CD14-positive monocyte (primary cell): ENCODE data around the gene MYO7A. TPM values are rescaled to one million over a fixed set of nuclear protein-coding genes. Genes with fewer than 3 reads are reported as not detected.
A peak's percentile ranks its signal among the peaks of the same experiment; 100 is the strongest.

ENCODE experiments used
- DNase-seq, 3 donors: peaks; one replicate each; pipeline ENCODE4 v3.0.0-alpha.2; 2011 to 2022
- H2AFZ ChIP-seq: 2 replicates; pipeline ENCODE4 v1.6.0; 2012; ENCODE audit warnings: mild to moderate bottlenecking, low read depth, low read length, inconsistent platforms; ENCODE audit not compliant: insufficient read depth, poor library complexity, severe bottlenecking
- H3K27ac ChIP-seq, 2 donors: 1 replicate in 1 of 2; 2 replicates in 1 of 2; pipeline ENCODE4 v1.5.1; 2012 to 2013; ENCODE audit warnings: low read length in 2 of 2, control low read depth in 1 of 2, inconsistent platforms in 1 of 2, low read depth in 1 of 2, mild to moderate bottlenecking in 1 of 2
- H3K27me3 ChIP-seq, 2 donors: one replicate each; pipeline versions ENCODE4 v1.6.0 to v1.6.1; 2011 to 2013; ENCODE audit warnings: low read length in 2 of 2; ENCODE audit not compliant: control insufficient read depth in 2 of 2, insufficient read depth in 2 of 2
- H3K36me3 ChIP-seq, 2 donors: replicated peaks in 1 of 2; 1 replicate in 1 of 2; 2 replicates in 1 of 2; pipeline versions ENCODE4 v1.5.1 to v1.6.1; 2012 to 2013; ENCODE audit warnings: low read length in 2 of 2, control low read depth in 1 of 2, inconsistent platforms in 1 of 2, mild to moderate bottlenecking in 1 of 2; ENCODE audit not compliant: insufficient read depth in 2 of 2, control insufficient read depth in 1 of 2
- H3K4me1 ChIP-seq, 2 donors: 1 replicate in 1 of 2; 2 replicates in 1 of 2; pipeline versions ENCODE4 v1.5.1 to v1.6.1; 2012 to 2013; ENCODE audit warnings: low read length in 2 of 2, control low read depth in 1 of 2, inconsistent platforms in 1 of 2, mild to moderate bottlenecking in 1 of 2, moderate library complexity in 1 of 2; ENCODE audit not compliant: insufficient read depth in 2 of 2, control insufficient read depth in 1 of 2
- H3K4me2 ChIP-seq: replicated peaks from 2 replicates; pipeline ENCODE3; 2012; ENCODE audit warnings: low read length, moderate library complexity, mild to moderate bottlenecking; ENCODE audit not compliant: poor library complexity, severe bottlenecking; ENCODE audit errors: extremely low read depth
- H3K4me3 ChIP-seq, 3 experiments: fragments of 200-600 bp in 1 of 3; sonication (generic) in 1 of 3; replicated peaks in 1 of 3; 1 replicate in 2 of 3; 2 replicates in 1 of 3; pipeline ENCODE4 v1.5.1; 2011 to 2013; ENCODE audit warnings: low read length in 3 of 3, mild to moderate bottlenecking in 3 of 3, control low read depth in 2 of 3, low read depth in 2 of 3, inconsistent platforms in 1 of 3, moderate library complexity in 1 of 3
- H3K79me2 ChIP-seq: 2 replicates; pipeline ENCODE4 v1.6.0; 2012; ENCODE audit warnings: mild to moderate bottlenecking, control low read depth, inconsistent platforms, low read length, moderate library complexity; ENCODE audit not compliant: insufficient read depth
- H3K9ac ChIP-seq: 2 replicates; pipeline ENCODE4 v1.6.0; 2017; ENCODE audit warnings: low read length, mild to moderate bottlenecking; ENCODE audit not compliant: insufficient read depth, poor library complexity, severe bottlenecking
- H3K9me3 ChIP-seq, 2 donors: replicated peaks in 1 of 2; 1 replicate in 1 of 2; 2 replicates in 1 of 2; pipeline versions ENCODE4 v1.5.1 to v1.6.1; 2012 to 2013; ENCODE audit warnings: low read length in 2 of 2, control low read depth in 1 of 2; ENCODE audit not compliant: control insufficient read depth in 1 of 2, insufficient read depth in 1 of 2
- H4K20me1 ChIP-seq: 2 replicates; pipeline ENCODE4 v1.6.0; 2012; ENCODE audit warnings: mild to moderate bottlenecking, low read length, control low read depth, moderate library complexity; ENCODE audit not compliant: insufficient read depth
- H3K27ac Mint-ChIP-seq, 7 donors: one replicate each; pipeline ENCODE4 v1.8.0; 2020; ENCODE audit warnings: mild to moderate bottlenecking in 7 of 7, mixed read lengths in 7 of 7, moderate library complexity in 6 of 7, inconsistent platforms in 2 of 7
- H3K27me3 Mint-ChIP-seq, 3 donors: one replicate each; pipeline ENCODE4 v1.8.0; 2021 to 2022; ENCODE audit warnings: low read depth in 3 of 3, mild to moderate bottlenecking in 3 of 3, mixed read lengths in 3 of 3, moderate library complexity in 3 of 3, inconsistent platforms in 1 of 3
- H3K36me3 Mint-ChIP-seq, 2 donors: one replicate each; pipeline ENCODE4 v1.8.0; 2020; ENCODE audit warnings: mixed read lengths in 2 of 2, inconsistent platforms in 1 of 2, mild to moderate bottlenecking in 1 of 2
- H3K4me1 Mint-ChIP-seq: one replicate; pipeline ENCODE4 v1.8.0; 2020; ENCODE audit warnings: mild to moderate bottlenecking, mixed read lengths
- H3K4me3 Mint-ChIP-seq, 2 donors: one replicate each; pipeline ENCODE4 v1.8.0; 2020; ENCODE audit warnings: mild to moderate bottlenecking in 2 of 2, mixed read lengths in 2 of 2, moderate library complexity in 1 of 2
- H3K9me3 Mint-ChIP-seq, 7 donors: one replicate each; pipeline ENCODE4 v1.8.0; 2020 to 2022; ENCODE audit warnings: mixed read lengths in 7 of 7, mild to moderate bottlenecking in 6 of 7, moderate library complexity in 6 of 7, inconsistent platforms in 2 of 7
- CTCF ChIP-seq: fragments of 200-600 bp; IDR thresholded peaks from one replicate; pipeline ENCODE4 v1.8.0; 2022; ENCODE audit warnings: antibody characterized with exemption, mild to moderate bottlenecking
- WGBS: methylation state at CpG from one replicate; pipeline ENCODE4 v1.1.5; 2013; ENCODE audit warnings: missing lambda C conversion rate; ENCODE audit not compliant: insufficient coverage; 5-methylcytosine and 5-hydroxymethylcytosine counted together
- intact Hi-C, 2 donors: fragments of 100-400 bp; cut with micrococcal nuclease; formaldehyde crosslinking; loops; one replicate each; pipeline versions ENCODE4 v1.15.0 to v1.15.1; 2023
- polyA plus RNA-seq, 3 donors: library from polyadenylated mRNA; depleted of rRNA in 1 of 3; unstranded in 2 of 3; stranded (reverse) in 1 of 3; fragments of 300-500 nt in 2 of 3; fragments of >200 nt in 1 of 3; fragmentation: Illumina TruSeq in 2 of 3; gene quantifications; 1 replicate in 2 of 3; 2 replicates in 1 of 3; pipeline ENCODE4 v1.2.3, GENCODE V29; 2012 to 2021

MYO7A gene
- polyA plus RNA-seq, 3 donors, result 3.5 to 7.8 (median 3.6) TPM

DNA sequence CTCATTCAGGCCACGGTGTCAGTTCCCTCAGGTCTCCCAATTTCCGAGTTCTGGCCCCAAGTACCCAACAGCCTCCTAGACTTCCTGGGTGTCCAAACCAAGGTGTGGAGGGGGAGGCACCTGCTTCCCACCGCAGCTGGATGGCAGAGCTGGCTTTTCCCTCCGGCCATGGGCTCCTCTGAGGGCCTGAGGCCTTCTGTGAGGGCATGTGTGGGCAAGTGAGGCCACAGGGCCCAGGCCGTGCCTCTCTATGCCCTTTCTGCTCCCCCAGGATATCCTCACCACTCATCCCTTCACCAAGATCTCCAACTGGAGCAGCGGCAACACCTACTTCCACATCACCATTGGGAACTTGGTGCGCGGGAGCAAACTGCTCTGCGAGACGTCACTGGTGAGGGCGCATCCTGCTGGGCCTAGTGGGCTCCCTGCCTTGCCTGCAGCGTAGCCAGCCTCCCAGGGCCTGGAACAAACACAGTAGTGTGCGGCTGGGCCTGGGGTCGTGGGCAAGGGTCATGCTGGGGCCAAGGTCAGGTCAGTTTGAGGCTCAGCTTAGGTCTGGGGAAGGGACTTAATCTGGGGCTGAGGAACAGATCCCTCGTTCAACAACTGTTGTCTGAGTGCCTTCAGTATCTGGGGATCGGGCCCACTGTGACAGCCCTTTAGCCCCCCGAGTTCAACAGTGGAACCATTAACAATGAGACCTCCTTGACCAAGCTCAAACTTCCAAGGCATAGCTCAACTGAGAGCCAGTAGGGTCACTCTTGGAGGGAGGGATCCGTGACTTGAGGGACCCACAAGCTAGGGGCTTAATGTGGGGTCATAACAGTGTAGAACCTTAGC, 85.8 kb downstream of the MYO7A start:
- H3K79me2 ChIP-seq, result no peaks in the 10 kb centered on the region
- peaks cover 0 to 3% (median 2%) of the 10 kb centered on the region in 3 donors for H3K27me3 Mint-ChIP-seq
- H3K4me1 Mint-ChIP-seq, result peaks cover 3% of the 10 kb centered on the region
- TF ChIP-seq CTCF, result no peak
- intact Hi-C loops, result no loop called here
- no peak overlapping the region for H2AFZ ChIP-seq
- H3K4me3 Mint-ChIP-seq, result no peak overlapping the region
- H3K27ac Mint-ChIP-seq, result peak overlapping the region in 1 of 7 donors; percentile 13
- H3K9me3 Mint-ChIP-seq, result no peaks in the 10 kb centered on the region
- no peak overlapping the region for H3K4me2 ChIP-seq
- no peaks in the 10 kb centered on the region for H3K27me3 ChIP-seq
- no peaks in the 10 kb centered on the region for H4K20me1 ChIP-seq
- peaks cover 16 to 23% of the 10 kb centered on the region in 2 donors for H3K36me3 Mint-ChIP-seq
- H3K9me3 ChIP-seq, result no peaks in the 10 kb centered on the region
- H3K36me3 ChIP-seq, result peaks cover 5 to 7% of the 10 kb centered on the region in 2 donors
- H3K27ac ChIP-seq, result no peak overlapping the region
- WGBS, result 85% methylated on average over 13 of the region's 18 CpGs
- H3K4me1 ChIP-seq, result no peaks in the 10 kb centered on the region
- no peak for DNase-seq
- H3K4me3 ChIP-seq, result no peak overlapping the region
- no peak overlapping the region for H3K9ac ChIP-seq

- no peak overlapping the region for H3K4me3 Mint-ChIP-seq
Observed at GRCh38 chr11:77214557-77214956, 86.5 kb downstream of the MYO7A start.

More at GRCh38 chr11:77214557-77214956, 86.5 kb downstream of the MYO7A start:
- H3K27me3 Mint-ChIP-seq, result peaks cover 0 to 3% (median 2%) of the 10 kb centered on the region in 3 donors
- peaks cover 16 to 23% of the 10 kb centered on the region in 2 donors for H3K36me3 Mint-ChIP-seq
- no peak overlapping the region for H3K27ac Mint-ChIP-seq
- no peak overlapping the region for H3K9ac ChIP-seq
- WGBS, result 90% methylated on average over 9 of the region's 9 CpGs
- TF ChIP-seq CTCF, result no peak
- H3K27me3 ChIP-seq, result no peaks in the 10 kb centered on the region
- no peaks in the 10 kb centered on the region for H3K9me3 ChIP-seq
- no peaks in the 10 kb centered on the region for H3K4me1 ChIP-seq
- peaks cover 0 to 4% (median 0%) of the 10 kb centered on the region in 7 donors for H3K9me3 Mint-ChIP-seq
- no peak for DNase-seq
- intact Hi-C loops, result no loop called here
- no peak overlapping the region for H3K4me2 ChIP-seq
- H3K4me3 ChIP-seq, result no peak overlapping the region
- H3K36me3 ChIP-seq, result peaks cover 5 to 7% of the 10 kb centered on the region in 2 donors
- peaks cover 3% of the 10 kb centered on the region for H3K4me1 Mint-ChIP-seq
- H2AFZ ChIP-seq, result no peak overlapping the region
- no peak overlapping the region for H3K27ac ChIP-seq
- no peaks in the 10 kb centered on the region for H4K20me1 ChIP-seq
- no peaks in the 10 kb centered on the region for H3K79me2 ChIP-seq
